A673 (cell line): ENCODE measurements around the gene STAP2. TPM values are rescaled to one million over a fixed set of nuclear protein-coding genes. Genes with fewer than 3 reads are reported as not detected.
A peak's percentile ranks its signal among the peaks of the same experiment; 100 is the strongest.

Source experiments
- BruUV-seq: library from RNA; stranded (reverse); fragments of 400-500 nt; replicated peaks from 2 replicates; lab custom pipeline; 2021; lab: Mats Ljungman, UMichigan
- CTCF ChIA-PET: fragments of 300-600 bp; sonication (Branson Sonifier 250); formaldehyde crosslinking; loops from one replicate; lab custom pipeline; 2022; ENCODE audit warnings: antibody characterized with exemption; lab: Charles Lee
- POLR2A ChIA-PET: fragments of 300-600 bp; sonication (Branson Sonifier 250); formaldehyde crosslinking; loops from one replicate; lab custom pipeline; 2022; ENCODE audit warnings: antibody characterized with exemption; ENCODE audit not compliant: low non-redundant PET; lab: Charles Lee
- DNase-seq: peaks from one replicate; pipeline ENCODE4 v3.0.0-alpha.2; 2015; ENCODE audit warnings: low spot score
- H3K27ac ChIP-seq: fragments of 200-600 bp; sonication (generic); 2 replicates; pipeline ENCODE4 v1.5.1; 2016; ENCODE audit warnings: mixed run types, low read depth, mild to moderate bottlenecking, mixed read lengths, antibody characterized with exemption, low read length; ENCODE audit not compliant: poor library complexity, severe bottlenecking
- H3K27me3 ChIP-seq: fragments of 200-600 bp; sonication (generic); replicated peaks from 2 replicates; pipeline ENCODE4 v1.6.1; 2017; ENCODE audit warnings: mixed run types, low read depth, mild to moderate bottlenecking, mixed read lengths, antibody characterized with exemption, low read length; ENCODE audit not compliant: insufficient read depth, poor library complexity
- H3K36me3 ChIP-seq: fragments of 200-600 bp; sonication (generic); 2 replicates; pipeline ENCODE4 v1.6.1; 2016; ENCODE audit warnings: mixed run types, mild to moderate bottlenecking, mixed read lengths, antibody characterized with exemption, low read length; ENCODE audit not compliant: insufficient read depth, poor library complexity, severe bottlenecking
- H3K4me1 ChIP-seq: fragments of 200-600 bp; sonication (generic); 2 replicates; pipeline ENCODE4 v1.6.1; 2017; ENCODE audit warnings: mixed run types, mild to moderate bottlenecking, mixed read lengths, antibody characterized with exemption, low read length; ENCODE audit not compliant: insufficient read depth, poor library complexity, severe bottlenecking
- H3K4me3 ChIP-seq: fragments of 200-600 bp; sonication (generic); 2 replicates; pipeline ENCODE4 v1.5.1; 2016; ENCODE audit warnings: low read depth, mixed run types, mild to moderate bottlenecking, mixed read lengths, low read length; ENCODE audit not compliant: poor library complexity, severe bottlenecking
- H3K9me3 ChIP-seq: fragments of 200-600 bp; sonication (generic); 2 replicates; pipeline ENCODE4 v1.6.1; 2016; ENCODE audit warnings: mixed run types, low read depth, mild to moderate bottlenecking, mixed read lengths, antibody characterized with exemption, low read length; ENCODE audit not compliant: poor library complexity, severe bottlenecking
- CTCF ChIP-seq: fragments of 300-800, 200-600 bp; sonication (generic); conservative IDR thresholded peaks from 2 replicates; pipeline ENCODE4 v1.5.1; 2017; ENCODE audit warnings: low read depth, mild to moderate bottlenecking, antibody characterized with exemption, low read length, moderate library complexity, mixed read lengths
- EZH2 ChIP-seq: fragments of 200-600 bp; sonication (generic); IDR thresholded peaks from 2 replicates; pipeline ENCODE4 v1.6.1; 2017; ENCODE audit warnings: borderline replicate concordance, low read depth, mild to moderate bottlenecking, mixed read lengths, antibody characterized with exemption, low read length; ENCODE audit not compliant: poor library complexity, severe bottlenecking
- intact Hi-C: fragments of 100-400 bp; cut with micrococcal nuclease; formaldehyde crosslinking; loops from one replicate; pipeline ENCODE4 v1.10.0; 2022; ENCODE audit not compliant: unreplicated experiment
- total RNA-seq: library from RNA; stranded (reverse); gene quantifications from 2 replicates; pipeline ENCODE4 v1.2.3, GENCODE V29; 2021

STAP2 gene
- total RNA-seq, 1 experiment from 2014 or later, result 2.0 TPM

GRCh38 chr19:4284176-4284958, 54.3 kb downstream of the STAP2 start:
- BruUV-seq, result no TSS peak
- ChIA-PET CTCF (interaction anchor here (0.6 kb wide), 1 partner anchor 9 kb away, joined by 4 read pairs; no protein-coding TSS in a partner anchor), POLR2A (no interaction called here)
- Histone ChIP-seq H3K36me3 (no peaks in the 10 kb centered on the region), H3K4me1 (peaks cover 5% of the 10 kb centered on the region), H3K27ac (no peak overlapping the region), H3K9me3 (no peaks in the 10 kb centered on the region), H3K4me3 (no peak overlapping the region), H3K27me3 (peaks cover 48% of the 10 kb centered on the region)
- intact Hi-C loops, result no loop called here
- TF ChIP-seq EZH2, result no peak
- no peak for TF ChIP-seq CTCF
- peak; percentile 60 for DNase-seq

GRCh38 chr19:4279530-4280422, 58.9 kb downstream of the STAP2 start:
- POLR2A ChIA-PET, result no interaction called here
- H3K27ac ChIP-seq, result no peak overlapping the region
- peak overlapping the region; percentile 42 for H3K4me3 ChIP-seq
- H3K9me3 ChIP-seq, result no peaks in the 10 kb centered on the region
- TF ChIP-seq EZH2 (peak; percentile 53), CTCF (no peak)
- intact Hi-C loops, result no loop called here
- CTCF ChIA-PET, result no interaction called here
- peaks cover 56% of the 10 kb centered on the region for H3K27me3 ChIP-seq
- H3K36me3 ChIP-seq, result no peaks in the 10 kb centered on the region
- no TSS peak for BruUV-seq
- DNase-seq, result no peak
- H3K4me1 ChIP-seq, result peaks cover 5% of the 10 kb centered on the region

GRCh38 chr19:4279267-4279529, 59.4 kb downstream of the STAP2 start:
- H3K27me3 ChIP-seq, result peaks cover 51% of the 10 kb centered on the region
- TF ChIP-seq CTCF, result no peak
- TF ChIP-seq EZH2, result no peak
- DNase-seq, result no peak
- BruUV-seq, result no TSS peak
- no peaks in the 10 kb centered on the region for H3K36me3 ChIP-seq
- peak overlapping the region; percentile 42 for H3K4me3 ChIP-seq
- no peak overlapping the region for H3K27ac ChIP-seq
- POLR2A ChIA-PET, result interaction anchor here (0.6 kb wide), 1 partner anchor 256 kb away, joined by 5 read pairs; the partner anchor contains the start of gene PLIN5
- CTCF ChIA-PET, result no interaction called here
- no peaks in the 10 kb centered on the region for H3K9me3 ChIP-seq
- intact Hi-C loops, result no loop called here
- H3K4me1 ChIP-seq, result peaks cover 5% of the 10 kb centered on the region
